IPS DF 6.9 (cell line): ENCODE results near the gene TMEM38A.
"Not testable (repeated sequence)": the region's sequence is repeated elsewhere in the genome, so short reads cannot be mapped to it uniquely, and the experiment has no call there.

ENCODE experiments used
- DNase-seq: peaks from one replicate; pipeline ENCODE4 v3.0.0-alpha.2; 2013; ENCODE audit warnings: low read depth, low spot score
- H3K27ac ChIP-seq: one replicate; pipeline ENCODE4 v1.5.1; 2013; ENCODE audit warnings: low read length, control low read depth
- H3K27me3 ChIP-seq: 2 replicates; pipeline ENCODE4 v1.6.1; 2013; ENCODE audit warnings: mild to moderate bottlenecking, low read length; ENCODE audit not compliant: control insufficient read depth, insufficient read depth
- H3K36me3 ChIP-seq: 2 replicates; pipeline ENCODE4 v1.6.1; 2013; ENCODE audit warnings: low read length; ENCODE audit not compliant: control insufficient read depth, insufficient read depth
- H3K4me1 ChIP-seq: 2 replicates; pipeline ENCODE4 v1.6.1; 2013; ENCODE audit warnings: low read length; ENCODE audit not compliant: control insufficient read depth, insufficient read depth
- H3K4me3 ChIP-seq: 2 replicates; pipeline ENCODE4 v1.5.1; 2013; ENCODE audit warnings: mild to moderate bottlenecking, low read length
- H3K9me3 ChIP-seq: 2 replicates; pipeline ENCODE4 v1.6.1; 2013; ENCODE audit warnings: low read length, inconsistent platforms; ENCODE audit not compliant: control insufficient read depth, insufficient read depth
- WGBS: extraction: QIAGEN DNeasy Blood & Tissue Kit; methylation state at CpG from one replicate; pipeline ENCODE4 v1.1.7; 2013; ENCODE audit warnings: mixed read lengths, missing lambda C conversion rate; ENCODE audit not compliant: insufficient read length, insufficient coverage; 5-methylcytosine and 5-hydroxymethylcytosine counted together

TMEM38A gene

DNA sequence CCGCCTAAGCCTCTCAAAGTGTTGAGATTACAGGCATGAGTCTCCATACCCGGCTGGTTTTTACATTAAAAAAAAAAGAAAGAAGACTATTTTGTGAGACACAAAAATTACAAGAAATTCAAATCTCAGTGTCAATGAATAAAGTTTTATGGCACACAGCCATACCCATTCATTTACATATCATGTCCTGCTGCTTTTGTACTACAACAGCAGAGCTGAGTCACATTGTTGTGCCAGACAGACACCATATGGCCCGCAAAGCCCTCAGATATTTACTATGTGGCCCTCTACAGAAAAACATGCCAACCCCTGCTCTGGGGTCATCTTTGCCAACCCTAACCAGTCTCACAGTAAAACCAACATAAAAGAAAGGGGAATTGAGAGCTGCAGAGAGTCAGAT, 6.3 kb upstream of the TMEM38A start:
- no peaks in the 10 kb centered on the region for H3K4me1 ChIP-seq
- peaks cover 33% of the 10 kb centered on the region for H3K36me3 ChIP-seq
- H3K4me3 ChIP-seq = no peak overlapping the region
- no peak overlapping the region for H3K27ac ChIP-seq
- no CpG with 5 or more reads among the region's 3 CpGs for WGBS
- DNase-seq = no peak
- no peaks in the 10 kb centered on the region for H3K27me3 ChIP-seq
- no peaks in the 10 kb centered on the region for H3K9me3 ChIP-seq

DNA sequence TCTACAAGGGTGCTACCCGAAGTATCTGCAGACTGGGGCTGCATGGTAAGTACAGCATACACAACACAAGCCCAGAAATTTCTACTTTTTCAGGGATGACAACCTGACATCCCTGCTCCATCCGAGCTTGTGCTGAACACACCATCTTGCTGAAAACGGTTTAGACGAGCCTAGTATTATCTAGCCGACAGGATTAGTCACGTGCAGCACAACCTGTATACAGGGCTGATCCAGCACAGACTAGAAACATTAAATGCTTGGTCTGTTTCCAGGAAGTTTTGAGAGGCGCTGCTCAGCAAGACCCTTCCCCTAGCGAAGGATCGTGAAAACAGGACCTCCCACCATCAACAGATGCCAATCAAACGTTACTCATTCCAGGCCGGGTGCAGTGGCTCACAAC, 5.2 kb upstream of the TMEM38A start:
- no peak for DNase-seq
- no peaks in the 10 kb centered on the region for H3K4me1 ChIP-seq
- no peaks in the 10 kb centered on the region for H3K9me3 ChIP-seq
- whole genome bisulfite sequencing = no CpG with 5 or more reads among the region's 11 CpGs
- H3K27ac ChIP-seq = no peak overlapping the region
- H3K27me3 ChIP-seq = no peaks in the 10 kb centered on the region
- no peak overlapping the region for H3K4me3 ChIP-seq
- H3K36me3 ChIP-seq = peaks cover 33% of the 10 kb centered on the region

DNA sequence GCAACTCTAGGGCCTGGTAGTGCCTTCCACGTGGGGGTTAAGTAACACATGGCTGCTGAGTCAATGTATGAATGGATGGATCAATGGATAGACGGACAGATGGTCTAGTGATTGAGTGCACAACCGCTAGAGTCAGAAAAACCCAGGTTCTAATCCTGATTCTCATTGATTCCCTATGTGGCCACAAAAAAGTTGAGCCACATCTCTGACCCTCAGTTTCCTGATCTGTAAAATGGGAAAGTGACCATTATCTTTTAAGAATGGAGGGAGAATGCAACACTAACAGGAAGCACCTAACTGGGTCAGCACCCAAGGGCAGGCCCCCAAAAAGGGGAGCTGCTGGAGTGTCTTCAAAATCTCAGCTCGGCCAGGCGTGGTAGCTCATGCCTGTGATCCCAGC, 3.6 kb upstream of the TMEM38A start:
- peaks cover 31% of the 10 kb centered on the region for H3K36me3 ChIP-seq
- no peak overlapping the region for H3K4me3 ChIP-seq
- H3K4me1 ChIP-seq = no peaks in the 10 kb centered on the region
- H3K27me3 ChIP-seq = no peaks in the 10 kb centered on the region
- WGBS = no CpG with 5 or more reads among the region's 5 CpGs
- no peak for DNase-seq
- H3K9me3 ChIP-seq = no peaks in the 10 kb centered on the region
- H3K27ac ChIP-seq = no peak overlapping the region

DNA sequence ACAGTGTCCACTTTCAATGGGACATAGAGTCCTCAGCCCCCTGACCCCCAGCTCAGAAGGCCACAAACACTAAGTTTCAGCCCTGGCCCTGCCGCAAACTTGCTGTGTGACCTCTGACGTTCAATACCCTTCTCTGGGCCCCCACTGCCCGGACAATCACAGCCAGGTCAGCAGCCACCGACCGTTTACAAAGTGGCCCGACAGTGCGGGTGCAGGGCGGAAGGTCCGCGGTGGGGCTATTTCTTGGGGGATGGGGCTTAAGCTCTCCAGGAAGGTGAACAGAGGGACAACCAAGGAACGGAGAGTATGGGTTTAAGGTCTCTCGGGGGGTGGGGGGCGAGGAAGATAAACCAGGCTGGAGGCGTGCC, 1.5 kb upstream of the TMEM38A start:
- Histone ChIP-seq H3K27ac (no peak overlapping the region), H3K36me3 (peaks cover 18% of the 10 kb centered on the region), H3K4me3 (peak overlapping the region; percentile 93; the same call in 1 of the 2 replicates), H3K27me3 (no peaks in the 10 kb centered on the region), H3K4me1 (no peaks in the 10 kb centered on the region), H3K9me3 (no peaks in the 10 kb centered on the region)
- no CpG with 5 or more reads among the region's 14 CpGs for WGBS
- no peak for DNase-seq

GRCh38 chr19:16659832-16660708, 869 bp upstream of the TMEM38A start, which contains the start of gene SMIM7:
Gene SMIM7 (minus strand): TSS chr19:16660144. CDS start chr19:16660110, 34 bp downstream.
- H3K4me3 ChIP-seq = peak within 1 kb of the TSS; percentile 93
- no peaks in the 10 kb centered on the region for H3K9me3 ChIP-seq
- peak; percentile 96 for DNase-seq
- no peaks in the 10 kb centered on the region for H3K4me1 ChIP-seq
- no peak within 1 kb of the TSS for H3K27ac ChIP-seq
- H3K27me3 ChIP-seq = no peaks in the 10 kb centered on the region
- no CpG with 5 or more reads among the region's 60 CpGs for WGBS
- peaks cover 16% of the 10 kb centered on the region for H3K36me3 ChIP-seq

DNA sequence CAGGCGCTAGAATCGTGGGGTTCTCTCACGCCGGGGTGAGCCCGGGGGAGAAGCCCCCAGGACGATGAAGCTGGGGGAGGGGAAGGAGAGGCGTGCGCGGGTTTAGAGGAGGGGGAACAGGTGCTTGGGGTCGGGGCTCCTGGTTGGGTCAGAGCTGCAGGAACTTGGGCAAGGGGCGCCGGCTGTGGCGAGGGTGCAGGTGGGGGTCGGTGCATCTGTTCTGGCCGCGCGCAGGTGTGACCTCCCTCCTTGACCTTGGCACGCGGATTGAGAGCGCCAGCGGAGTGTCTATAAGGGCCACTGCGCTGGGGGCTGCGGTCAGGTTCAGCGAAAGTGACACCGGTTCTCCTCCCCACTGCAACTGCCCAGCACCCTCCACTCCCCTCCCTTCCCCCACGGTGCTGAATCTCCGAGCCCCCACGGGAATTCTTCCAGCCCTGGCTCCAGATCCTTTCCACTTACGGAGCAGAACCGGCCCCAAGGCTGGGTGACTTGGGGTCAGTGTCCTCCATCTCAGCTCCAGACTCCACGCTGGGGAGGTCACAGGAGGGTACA, 618 bp downstream of the TMEM38A start:
- H3K27ac ChIP-seq = no peak overlapping the region

DNA sequence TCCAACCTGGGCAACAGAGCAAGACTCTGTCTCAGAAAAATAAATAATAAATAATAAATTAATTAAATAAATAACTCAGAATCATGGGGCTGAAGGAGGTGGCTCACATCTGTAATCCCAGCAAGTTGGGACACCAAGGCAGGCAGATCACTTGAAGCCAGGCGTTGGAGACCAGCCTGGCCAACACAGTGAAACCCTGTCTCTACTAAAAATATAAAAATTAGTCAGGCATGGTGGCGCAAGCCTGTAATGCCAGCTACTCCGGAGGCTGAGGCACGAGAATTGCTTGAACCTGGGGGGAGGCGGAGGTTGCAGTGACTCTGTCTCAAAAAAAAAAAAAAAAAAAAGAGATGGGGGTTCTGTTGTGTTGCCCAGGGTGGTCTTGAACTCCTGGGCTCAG, 7.2 kb downstream of the TMEM38A start:
- no CpG with 5 or more reads among the region's 5 CpGs for WGBS
- H3K27ac ChIP-seq = no peak overlapping the region
- H3K4me1 ChIP-seq = no peaks in the 10 kb centered on the region
- no peaks in the 10 kb centered on the region for H3K27me3 ChIP-seq
- no peak overlapping the region for H3K4me3 ChIP-seq
- H3K9me3 ChIP-seq = no peaks in the 10 kb centered on the region
- no peaks in the 10 kb centered on the region for H3K36me3 ChIP-seq
- DNase-seq = no peak

More for the DNA sequence above, 618 bp downstream of the TMEM38A start:
- Histone ChIP-seq H3K4me1 (no peaks in the 10 kb centered on the region), H3K27me3 (no peaks in the 10 kb centered on the region), H3K4me3 (peak overlapping the region; percentile 68), H3K36me3 (peaks cover 15% of the 10 kb centered on the region), H3K9me3 (no peaks in the 10 kb centered on the region)
- no peak for DNase-seq
- no CpG with 5 or more reads among the region's 31 CpGs for WGBS

DNA sequence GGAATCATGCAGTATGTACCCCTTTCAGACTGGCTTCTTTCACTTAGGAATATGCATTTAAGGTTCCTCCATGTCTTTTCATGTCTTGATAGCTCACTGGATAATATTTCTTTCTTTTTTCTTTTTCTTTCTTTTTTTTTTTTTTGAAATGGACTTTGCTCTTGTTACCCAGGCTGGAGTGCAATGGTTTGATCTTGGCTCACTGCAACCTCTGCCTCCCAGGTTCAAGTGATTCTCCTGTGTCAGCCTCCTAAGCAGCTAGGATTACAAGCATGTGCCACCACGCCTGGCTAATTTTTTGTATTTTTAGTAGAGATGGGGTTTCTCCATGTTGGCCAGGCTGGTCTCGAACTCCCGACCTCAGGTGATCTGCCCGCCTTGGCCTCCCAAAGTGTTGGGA, 7.8 kb downstream of the TMEM38A start:
- not testable (repeated sequence) for H3K4me1 ChIP-seq, H3K36me3 ChIP-seq, H3K27ac ChIP-seq, H3K9me3 ChIP-seq, H3K27me3 ChIP-seq, H3K4me3 ChIP-seq, DNase-seq
- WGBS = no CpG with 5 or more reads among the region's 4 CpGs

DNA sequence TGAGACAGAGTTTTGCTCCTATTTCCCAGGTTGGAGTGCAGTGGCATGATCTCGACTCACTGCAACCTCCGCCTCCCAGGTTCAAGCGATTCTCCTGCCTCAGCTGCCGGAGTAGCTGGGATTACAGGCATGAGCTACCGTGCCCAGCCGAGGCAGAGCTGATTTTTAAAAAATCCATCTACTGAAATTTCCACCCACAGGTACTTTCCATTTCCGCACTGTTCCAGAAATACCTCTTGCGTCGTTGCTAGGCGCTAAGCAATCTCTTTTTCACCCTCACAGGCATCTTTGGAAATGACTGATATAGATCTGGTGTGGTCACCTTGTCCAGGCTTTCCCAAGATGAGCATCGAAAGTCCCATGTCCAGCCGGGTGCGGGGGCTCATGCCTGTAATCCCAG, 9.4 kb downstream of the TMEM38A start:
- no peak overlapping the region for H3K27ac ChIP-seq
- no peak for DNase-seq
- H3K36me3 ChIP-seq = no peaks in the 10 kb centered on the region
- no peak overlapping the region for H3K4me3 ChIP-seq
- H3K9me3 ChIP-seq = no peaks in the 10 kb centered on the region
- WGBS = no CpG with 5 or more reads among the region's 13 CpGs
- no peaks in the 10 kb centered on the region for H3K4me1 ChIP-seq
- H3K27me3 ChIP-seq = no peaks in the 10 kb centered on the region

GRCh38 chr19:16671652-16672274, 10.8 kb downstream of the TMEM38A start:
- Histone ChIP-seq H3K4me1 (no peaks in the 10 kb centered on the region), H3K27me3 (no peaks in the 10 kb centered on the region), H3K9me3 (no peaks in the 10 kb centered on the region), H3K27ac (no peak overlapping the region), H3K4me3 (no peak overlapping the region), H3K36me3 (no peaks in the 10 kb centered on the region)
- WGBS = no CpG with 5 or more reads among the region's 12 CpGs
- DNase-seq = no peak
